Epithelial cell of esophagus (primary cell): ENCODE results near the gene MAP4K5.

ENCODE experiments used
- DNase-seq: peaks from one replicate; pipeline ENCODE4 v3.0.0; 2010; ENCODE audit warnings: low read depth
- H3K4me3 ChIP-seq: 2 replicates; pipeline ENCODE4 v1.5.1; 2011; ENCODE audit warnings: mild to moderate bottlenecking, low read length, control low read depth
- TF ChIP-seq, protein P1 (sequence below): IDR thresholded peaks from 2 replicates; pipeline ENCODE4 v1.5.1; 2011; ENCODE audit warnings: low read depth, mild to moderate bottlenecking, low read length, control low read depth, inconsistent platforms; ENCODE audit not compliant: insufficient read depth; ENCODE audit errors: missing control alignments

MAP4K5 gene

DNA sequence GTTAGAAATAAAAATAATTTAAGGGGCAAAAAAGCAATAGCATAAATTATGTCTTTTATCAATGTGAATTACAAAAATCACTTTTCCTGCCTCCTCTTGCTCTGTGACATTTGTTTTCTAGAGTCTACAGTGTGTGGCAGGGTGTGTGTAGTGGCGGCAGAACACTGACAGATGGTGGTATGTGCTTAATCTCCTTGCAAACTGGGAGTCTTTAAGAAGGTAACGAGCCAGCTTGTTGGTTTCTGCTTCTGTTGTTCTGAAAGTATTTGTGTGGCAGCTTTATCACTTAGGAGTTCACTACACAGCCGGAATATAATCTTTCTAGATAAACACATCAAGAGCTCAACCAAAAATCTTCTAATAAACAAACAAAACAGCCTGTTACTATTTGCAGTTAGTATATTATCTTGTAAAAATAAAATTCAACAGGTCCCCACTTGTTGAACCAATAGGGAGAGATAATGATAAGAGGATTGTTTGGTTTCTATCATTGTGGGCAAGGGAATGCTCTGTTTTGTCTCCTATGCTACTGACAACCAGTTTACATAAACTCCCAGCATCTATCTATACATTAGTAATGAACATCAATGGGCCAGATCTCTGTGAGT, 148.6 kb downstream of the MAP4K5 start:
- H3K4me3 ChIP-seq, result no peak overlapping the region
- DNase-seq, result no peak
- TF ChIP-seq, protein P1, sequence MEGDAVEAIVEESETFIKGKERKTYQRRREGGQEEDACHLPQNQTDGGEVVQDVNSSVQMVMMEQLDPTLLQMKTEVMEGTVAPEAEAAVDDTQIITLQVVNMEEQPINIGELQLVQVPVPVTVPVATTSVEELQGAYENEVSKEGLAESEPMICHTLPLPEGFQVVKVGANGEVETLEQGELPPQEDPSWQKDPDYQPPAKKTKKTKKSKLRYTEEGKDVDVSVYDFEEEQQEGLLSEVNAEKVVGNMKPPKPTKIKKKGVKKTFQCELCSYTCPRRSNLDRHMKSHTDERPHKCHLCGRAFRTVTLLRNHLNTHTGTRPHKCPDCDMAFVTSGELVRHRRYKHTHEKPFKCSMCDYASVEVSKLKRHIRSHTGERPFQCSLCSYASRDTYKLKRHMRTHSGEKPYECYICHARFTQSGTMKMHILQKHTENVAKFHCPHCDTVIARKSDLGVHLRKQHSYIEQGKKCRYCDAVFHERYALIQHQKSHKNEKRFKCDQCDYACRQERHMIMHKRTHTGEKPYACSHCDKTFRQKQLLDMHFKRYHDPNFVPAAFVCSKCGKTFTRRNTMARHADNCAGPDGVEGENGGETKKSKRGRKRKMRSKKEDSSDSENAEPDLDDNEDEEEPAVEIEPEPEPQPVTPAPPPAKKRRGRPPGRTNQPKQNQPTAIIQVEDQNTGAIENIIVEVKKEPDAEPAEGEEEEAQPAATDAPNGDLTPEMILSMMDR, result no peak

DNA sequence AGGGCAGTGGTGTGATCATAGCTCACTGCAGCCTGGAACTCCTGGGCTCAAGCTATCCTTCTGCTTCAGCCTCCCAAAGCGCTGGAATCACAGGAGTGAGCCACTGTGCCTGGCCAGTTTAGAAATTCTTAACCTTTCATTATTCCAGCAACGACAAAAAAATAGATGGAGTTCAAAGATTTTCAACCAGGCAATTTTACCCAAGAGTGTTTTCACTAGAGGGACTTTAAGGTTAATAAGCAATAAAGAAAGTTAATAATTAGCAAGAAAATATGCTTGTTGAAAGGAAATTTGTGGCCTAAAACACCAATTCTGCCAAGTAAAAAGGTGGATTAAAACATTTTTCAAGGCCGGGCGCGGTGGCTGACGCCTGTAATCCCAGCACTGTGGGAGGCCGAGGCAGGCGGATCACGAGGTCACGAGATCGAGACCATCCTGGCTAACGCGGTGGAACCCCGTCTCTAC, 150.5 kb downstream of the MAP4K5 start:
- DNase-seq, result no peak
- H3K4me3 ChIP-seq, result no peak overlapping the region
- TF ChIP-seq, protein P1, result no peak

- no peak overlapping the region for H3K4me3 ChIP-seq
- TF ChIP-seq, protein P1, result no peak
- no peak for DNase-seq
These were observed 151.4 kb downstream of the MAP4K5 start for GRCh38 chr14:50381008-50381407.

- DNase-seq, result no peak
- TF ChIP-seq, protein P1, result no peak
- H3K4me3 ChIP-seq, result no peak overlapping the region
These were observed 151.9 kb downstream of the MAP4K5 start for GRCh38 chr14:50380455-50380854.

DNA sequence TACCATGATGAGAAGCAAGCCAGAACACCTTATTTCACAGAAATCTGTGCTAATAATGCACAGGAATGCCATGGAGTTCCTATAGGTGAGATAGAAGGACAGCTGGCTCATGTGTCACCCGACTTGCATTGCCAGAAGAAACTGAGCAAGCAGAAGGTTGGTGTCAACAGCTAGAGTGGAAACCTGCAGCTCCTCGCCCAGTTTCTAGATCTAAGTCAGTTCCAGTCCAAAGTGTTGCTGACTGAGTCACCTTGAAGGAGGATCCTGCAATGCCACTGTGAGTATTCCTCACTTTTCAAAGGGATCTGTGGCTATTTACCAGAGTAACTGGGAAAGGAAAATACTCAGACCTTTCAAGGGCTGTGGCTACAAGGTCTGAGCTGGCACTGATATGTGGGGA, 152.8 kb downstream of the MAP4K5 start:
- no peak overlapping the region for H3K4me3 ChIP-seq
- peak; percentile 76 for DNase-seq
- TF ChIP-seq, protein P1, result no peak

GRCh38 chr14:50377550-50378085, 154.8 kb downstream of the MAP4K5 start:
- TF ChIP-seq, protein P1, result no peak
- no peak for DNase-seq
- no peak overlapping the region for H3K4me3 ChIP-seq

DNA sequence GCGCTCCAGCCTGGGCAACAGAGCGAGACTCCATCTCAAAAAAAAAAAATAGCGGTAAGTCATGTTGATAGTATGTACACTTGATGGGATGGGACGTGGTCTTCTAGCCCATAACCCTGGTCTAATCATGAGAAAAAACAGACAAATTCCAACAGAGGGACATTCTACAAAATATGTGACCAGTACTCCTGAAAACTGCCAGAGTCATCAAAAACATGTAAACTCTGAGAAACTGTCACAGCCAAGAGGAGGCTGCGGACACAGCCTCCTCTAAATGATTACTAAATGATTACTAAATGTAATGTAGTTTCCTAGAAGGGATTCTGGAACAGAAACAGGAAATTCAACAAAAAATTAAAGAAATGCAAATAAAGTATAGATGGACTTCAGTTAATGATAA, 156.6 kb downstream of the MAP4K5 start:
- TF ChIP-seq, protein P1, result no peak
- H3K4me3 ChIP-seq, result no peak overlapping the region
- DNase-seq, result no peak
